Liver (tissue), 3 donors: ENCODE results near the gene RAD51B.

Experiments
- EGR1 ChIP-seq, 2 donors: IDR thresholded peaks; 2 replicates each; pipeline ENCODE4 v1.6.1; 2016 to 2018; ENCODE audit warnings: antibody characterized with exemption in 2 of 2, low read depth in 2 of 2
- GABPA ChIP-seq, 2 donors: IDR thresholded peaks in 1 of 2; conservative IDR thresholded peaks in 1 of 2; 2 replicates each; pipeline ENCODE4 v1.6.1; 2016; ENCODE audit warnings: antibody characterized with exemption in 2 of 2, mild to moderate bottlenecking in 1 of 2, moderate library complexity in 1 of 2
- JUND ChIP-seq, 2 donors: IDR thresholded peaks; 2 replicates each; pipeline ENCODE4 v1.6.1; 2016; ENCODE audit warnings: antibody characterized with exemption in 2 of 2
- NR2F2 ChIP-seq: IDR thresholded peaks from 2 replicates; pipeline ENCODE4 v1.6.1; 2016; ENCODE audit warnings: antibody characterized with exemption
- RAD21 ChIP-seq, 2 donors: IDR thresholded peaks; 2 replicates each; pipeline ENCODE4 v1.6.1; 2016; ENCODE audit warnings: antibody characterized with exemption in 2 of 2, mild to moderate bottlenecking in 2 of 2
- RXRA ChIP-seq, 2 donors: IDR thresholded peaks; 2 replicates each; pipeline ENCODE4 v1.6.1; 2017 to 2018; ENCODE audit warnings: antibody characterized with exemption in 2 of 2, mild to moderate bottlenecking in 1 of 2
- SP1 ChIP-seq: IDR thresholded peaks from 2 replicates; pipeline ENCODE4 v1.6.1; 2018; ENCODE audit warnings: antibody characterized with exemption, mild to moderate bottlenecking
- YY1 ChIP-seq: IDR thresholded peaks from 2 replicates; pipeline ENCODE4 v1.6.1; 2016; ENCODE audit warnings: antibody characterized with exemption, mild to moderate bottlenecking
- TF ChIP-seq, protein P1 (sequence below): fragments of 150-350 bp; IDR thresholded peaks from 2 replicates; pipeline ENCODE4 v1.5.1; 2017; ENCODE audit warnings: improper control_type of control experiment, low read depth, low read length; ENCODE audit not compliant: missing input control
- TF ChIP-seq, protein P2 (sequence below): IDR thresholded peaks from 2 replicates; pipeline ENCODE4 v1.6.1; 2016; ENCODE audit warnings: antibody characterized with exemption
- donor health status: healthy.
- donor health status: healthy.

DNA sequence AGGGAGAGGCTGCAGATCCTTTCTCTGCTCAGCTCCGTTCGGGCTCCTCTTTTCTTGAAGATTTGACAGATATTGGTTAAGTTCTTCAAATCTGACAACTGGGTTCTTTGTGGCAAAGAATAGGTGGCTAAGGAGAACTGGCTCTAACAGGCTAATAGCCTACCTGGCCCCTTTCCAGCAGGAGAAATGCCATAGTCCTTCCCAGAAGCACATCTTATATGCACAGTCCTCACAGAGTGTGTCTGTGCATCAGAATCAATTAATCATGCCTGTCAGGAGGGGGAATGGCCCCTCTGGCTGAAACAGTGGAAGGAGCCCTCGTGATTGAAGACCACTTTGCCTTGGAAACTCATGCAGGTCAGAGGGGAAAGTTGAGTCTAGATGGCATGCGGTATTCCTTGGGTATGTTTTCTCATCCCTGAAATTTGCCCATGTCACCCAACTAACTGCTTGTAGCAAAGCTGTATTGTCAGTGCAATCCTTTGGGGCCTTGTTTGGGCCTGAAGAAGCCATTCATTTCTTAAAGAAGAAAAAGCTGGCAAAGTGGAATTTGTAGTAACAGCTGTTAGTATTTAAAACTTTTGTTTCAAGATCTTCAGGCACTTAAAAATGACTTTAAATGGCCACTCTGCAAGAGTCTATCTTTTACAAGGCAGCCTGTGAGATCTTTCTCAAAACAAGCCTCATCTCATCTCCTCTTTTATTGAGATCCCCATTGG lies 721.8 kb downstream of the RAD51B start:
- TF ChIP-seq, protein P1, sequence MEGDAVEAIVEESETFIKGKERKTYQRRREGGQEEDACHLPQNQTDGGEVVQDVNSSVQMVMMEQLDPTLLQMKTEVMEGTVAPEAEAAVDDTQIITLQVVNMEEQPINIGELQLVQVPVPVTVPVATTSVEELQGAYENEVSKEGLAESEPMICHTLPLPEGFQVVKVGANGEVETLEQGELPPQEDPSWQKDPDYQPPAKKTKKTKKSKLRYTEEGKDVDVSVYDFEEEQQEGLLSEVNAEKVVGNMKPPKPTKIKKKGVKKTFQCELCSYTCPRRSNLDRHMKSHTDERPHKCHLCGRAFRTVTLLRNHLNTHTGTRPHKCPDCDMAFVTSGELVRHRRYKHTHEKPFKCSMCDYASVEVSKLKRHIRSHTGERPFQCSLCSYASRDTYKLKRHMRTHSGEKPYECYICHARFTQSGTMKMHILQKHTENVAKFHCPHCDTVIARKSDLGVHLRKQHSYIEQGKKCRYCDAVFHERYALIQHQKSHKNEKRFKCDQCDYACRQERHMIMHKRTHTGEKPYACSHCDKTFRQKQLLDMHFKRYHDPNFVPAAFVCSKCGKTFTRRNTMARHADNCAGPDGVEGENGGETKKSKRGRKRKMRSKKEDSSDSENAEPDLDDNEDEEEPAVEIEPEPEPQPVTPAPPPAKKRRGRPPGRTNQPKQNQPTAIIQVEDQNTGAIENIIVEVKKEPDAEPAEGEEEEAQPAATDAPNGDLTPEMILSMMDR = no peak
- TF ChIP-seq YY1 (no peak), RXRA (IDR thresholded peaks at IDR 0.05) (no peak), RAD21 (IDR thresholded peaks at IDR 0.05) (no peak), NR2F2 (no peak), GABPA (IDR thresholded peaks at IDR 0.05 in 1 of 2, conservative IDR thresholded peaks at IDR 0.05 in 1 of 2) (no peak), EGR1 (IDR thresholded peaks at IDR 0.05; ENCODE audit: low read depth in 2 of 2) (no peak), JUND (IDR thresholded peaks at IDR 0.05) (no peak), SP1 (no peak)
- TF ChIP-seq, protein P2, sequence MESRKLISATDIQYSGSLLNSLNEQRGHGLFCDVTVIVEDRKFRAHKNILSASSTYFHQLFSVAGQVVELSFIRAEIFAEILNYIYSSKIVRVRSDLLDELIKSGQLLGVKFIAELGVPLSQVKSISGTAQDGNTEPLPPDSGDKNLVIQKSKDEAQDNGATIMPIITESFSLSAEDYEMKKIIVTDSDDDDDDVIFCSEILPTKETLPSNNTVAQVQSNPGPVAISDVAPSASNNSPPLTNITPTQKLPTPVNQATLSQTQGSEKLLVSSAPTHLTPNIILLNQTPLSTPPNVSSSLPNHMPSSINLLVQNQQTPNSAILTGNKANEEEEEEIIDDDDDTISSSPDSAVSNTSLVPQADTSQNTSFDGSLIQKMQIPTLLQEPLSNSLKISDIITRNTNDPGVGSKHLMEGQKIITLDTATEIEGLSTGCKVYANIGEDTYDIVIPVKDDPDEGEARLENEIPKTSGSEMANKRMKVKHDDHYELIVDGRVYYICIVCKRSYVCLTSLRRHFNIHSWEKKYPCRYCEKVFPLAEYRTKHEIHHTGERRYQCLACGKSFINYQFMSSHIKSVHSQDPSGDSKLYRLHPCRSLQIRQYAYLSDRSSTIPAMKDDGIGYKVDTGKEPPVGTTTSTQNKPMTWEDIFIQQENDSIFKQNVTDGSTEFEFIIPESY = no peak
